ENCODE data around the gene MRPS34. TPM values are rescaled to one million over a fixed set of nuclear protein-coding genes. Genes with fewer than 3 reads are reported as not detected.

MRPS34 gene
- polyA plus RNA-seq, 1 donor (not counting 4 experiments of a cell fraction or from before 2014, with no cell fraction given): 74.3 TPM

GRCh38 chr16:1747934-1748333 lies 25.0 kb downstream of the MRPS34 start:
- dilution Hi-C loops (cut with MboI; ENCODE audit: extremely low pct_ligation_motif_present, low sequenced_read_pairs): no loop called here
- Histone ChIP-seq H4K20me1 (ENCODE audit: control insufficient read depth, extremely low read depth, insufficient read depth, low read length) (peaks cover 2% of the 10 kb centered on the region), H3K27me3 (ENCODE audit: control insufficient read depth, extremely low read depth, insufficient read depth, low read length) (no peaks in the 10 kb centered on the region), H3K4me3 (ENCODE audit: control insufficient read depth in 2 of 3, extremely low read depth in 1 of 3, insufficient read depth in 2 of 3, low read depth in 1 of 3, low read length in 3 of 3) (no peak overlapping the region), H3K4me1 (ENCODE audit: control insufficient read depth, extremely low read depth, insufficient read depth, low read length) (peaks cover 4% of the 10 kb centered on the region), H2AFZ (ENCODE audit: control insufficient read depth, low read length) (no peak overlapping the region), H3K9me3 (ENCODE audit: control insufficient read depth, low read depth, low read length) (no peaks in the 10 kb centered on the region), H3K4me2 (ENCODE audit: control insufficient read depth, extremely low read depth, insufficient read depth, low read depth, low read length) (no peak overlapping the region), H3K27ac (ENCODE audit: control insufficient read depth, insufficient read depth, low read length) (no peak overlapping the region), H3K79me2 (ENCODE audit: control insufficient read depth, insufficient read depth, low read length) (no peaks in the 10 kb centered on the region), H3K36me3 (ENCODE audit: control insufficient read depth in 2 of 2, extremely low read depth in 1 of 2, insufficient read depth in 2 of 2, low read length in 2 of 2) (peaks cover 25 to 39% of the 10 kb centered on the region in 2 experiments), H3K9ac (ENCODE audit: control insufficient read depth, extremely low read depth, insufficient read depth, low read length) (no peak overlapping the region), H3K9me1 (ENCODE audit: control insufficient read depth, extremely low read depth, insufficient read depth, low read length) (no peaks in the 10 kb centered on the region)
- TF ChIP-seq, protein P1, sequence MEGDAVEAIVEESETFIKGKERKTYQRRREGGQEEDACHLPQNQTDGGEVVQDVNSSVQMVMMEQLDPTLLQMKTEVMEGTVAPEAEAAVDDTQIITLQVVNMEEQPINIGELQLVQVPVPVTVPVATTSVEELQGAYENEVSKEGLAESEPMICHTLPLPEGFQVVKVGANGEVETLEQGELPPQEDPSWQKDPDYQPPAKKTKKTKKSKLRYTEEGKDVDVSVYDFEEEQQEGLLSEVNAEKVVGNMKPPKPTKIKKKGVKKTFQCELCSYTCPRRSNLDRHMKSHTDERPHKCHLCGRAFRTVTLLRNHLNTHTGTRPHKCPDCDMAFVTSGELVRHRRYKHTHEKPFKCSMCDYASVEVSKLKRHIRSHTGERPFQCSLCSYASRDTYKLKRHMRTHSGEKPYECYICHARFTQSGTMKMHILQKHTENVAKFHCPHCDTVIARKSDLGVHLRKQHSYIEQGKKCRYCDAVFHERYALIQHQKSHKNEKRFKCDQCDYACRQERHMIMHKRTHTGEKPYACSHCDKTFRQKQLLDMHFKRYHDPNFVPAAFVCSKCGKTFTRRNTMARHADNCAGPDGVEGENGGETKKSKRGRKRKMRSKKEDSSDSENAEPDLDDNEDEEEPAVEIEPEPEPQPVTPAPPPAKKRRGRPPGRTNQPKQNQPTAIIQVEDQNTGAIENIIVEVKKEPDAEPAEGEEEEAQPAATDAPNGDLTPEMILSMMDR (optimal IDR thresholded peaks at IDR 0.05 in 1 of 3, IDR thresholded peaks at IDR 0.05 in 1 of 3, conservative IDR thresholded peaks at IDR 0.05 in 1 of 3; ENCODE audit: extremely low read depth in 1 of 3, insufficient read depth in 2 of 3, low read length in 3 of 3): no peak
- TF ChIP-seq EZH2 (IDR thresholded peaks at IDR 0.05; ENCODE audit: low read length): no peak
- DNase-seq (ENCODE audit: low read depth, low spot score) (no peak), FAIRE-seq (no peak)

DNA sequence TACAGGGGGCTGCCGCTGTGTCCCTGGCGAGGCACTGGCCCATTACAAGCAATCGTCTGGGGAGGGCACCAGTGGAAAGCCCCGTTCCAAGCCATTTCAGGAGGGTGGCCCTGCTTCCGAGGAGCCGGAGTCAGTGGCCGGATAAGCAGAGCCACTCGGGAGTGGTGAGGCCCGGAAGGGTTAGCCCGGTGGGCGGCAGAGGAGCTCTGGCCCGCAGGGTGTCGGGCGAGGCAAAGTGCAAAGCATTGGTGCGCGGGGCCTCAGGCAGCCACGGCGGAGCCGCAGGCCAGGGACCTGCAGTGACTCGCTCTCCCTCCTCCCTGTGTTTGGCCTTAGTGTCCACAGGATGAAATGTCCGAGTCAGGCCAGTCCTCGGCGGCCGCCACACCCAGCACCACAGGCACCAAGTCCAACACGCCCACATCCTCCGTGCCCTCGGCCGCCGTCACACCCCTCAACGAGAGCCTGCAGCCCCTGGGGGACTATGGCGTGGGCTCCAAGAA lies 26.2 kb downstream of the MRPS34 start:
- no peak overlapping the region for H3K27ac ChIP-seq (ENCODE audit: control insufficient read depth, insufficient read depth, low read length)
- H4K20me1 ChIP-seq (ENCODE audit: control insufficient read depth, extremely low read depth, insufficient read depth, low read length): peaks cover 2% of the 10 kb centered on the region

More for the DNA sequence above, 26.2 kb downstream of the MRPS34 start:
- Histone ChIP-seq H3K9me3 (ENCODE audit: control insufficient read depth, low read depth, low read length) (no peaks in the 10 kb centered on the region), H2AFZ (ENCODE audit: control insufficient read depth, low read length) (no peak overlapping the region), H3K4me2 (ENCODE audit: control insufficient read depth, extremely low read depth, insufficient read depth, low read depth, low read length) (no peak overlapping the region), H3K4me1 (ENCODE audit: control insufficient read depth, extremely low read depth, insufficient read depth, low read length) (peaks cover 4% of the 10 kb centered on the region), H3K27me3 (ENCODE audit: control insufficient read depth, extremely low read depth, insufficient read depth, low read length) (no peaks in the 10 kb centered on the region), H3K79me2 (ENCODE audit: control insufficient read depth, insufficient read depth, low read length) (no peaks in the 10 kb centered on the region), H3K4me3 (ENCODE audit: control insufficient read depth in 2 of 3, extremely low read depth in 1 of 3, insufficient read depth in 2 of 3, low read depth in 1 of 3, low read length in 3 of 3) (no peak overlapping the region), H3K36me3 (ENCODE audit: control insufficient read depth in 2 of 2, extremely low read depth in 1 of 2, insufficient read depth in 2 of 2, low read length in 2 of 2) (peaks cover 22 to 30% of the 10 kb centered on the region in 2 experiments), H3K9ac (ENCODE audit: control insufficient read depth, extremely low read depth, insufficient read depth, low read length) (no peak overlapping the region), H3K9me1 (ENCODE audit: control insufficient read depth, extremely low read depth, insufficient read depth, low read length) (no peaks in the 10 kb centered on the region)
- TF ChIP-seq, protein P1 (optimal IDR thresholded peaks at IDR 0.05 in 1 of 3, IDR thresholded peaks at IDR 0.05 in 1 of 3, conservative IDR thresholded peaks at IDR 0.05 in 1 of 3; ENCODE audit: extremely low read depth in 1 of 3, insufficient read depth in 2 of 3, low read length in 3 of 3): no peak
- TF ChIP-seq EZH2 (IDR thresholded peaks at IDR 0.05; ENCODE audit: low read length): no peak
- no peak for FAIRE-seq
- dilution Hi-C loops (cut with MboI; ENCODE audit: extremely low pct_ligation_motif_present, low sequenced_read_pairs): no loop called here
- no peak for DNase-seq (ENCODE audit: low read depth, low spot score)

All from keratinocyte (primary cell).